GM19395 (cell line): ENCODE measurements around the gene KIRREL3.
"Not testable (repeated sequence)": the region's sequence is repeated elsewhere in the genome, so short reads cannot be mapped to it uniquely, and the experiment has no call there.

Experiments used
- ATAC-seq: cut with Tn5 transposase; IDR thresholded peaks from one replicate; pipeline ENCODE4 v1.9.1; 2021; ENCODE audit warnings: mild to moderate bottlenecking, moderate library complexity; ENCODE audit not compliant: unreplicated experiment

Gene KIRREL3

GRCh38 chr11:126396266-126396665 lies 604.3 kb downstream of the KIRREL3 start:
- ATAC-seq: not testable (repeated sequence)

DNA sequence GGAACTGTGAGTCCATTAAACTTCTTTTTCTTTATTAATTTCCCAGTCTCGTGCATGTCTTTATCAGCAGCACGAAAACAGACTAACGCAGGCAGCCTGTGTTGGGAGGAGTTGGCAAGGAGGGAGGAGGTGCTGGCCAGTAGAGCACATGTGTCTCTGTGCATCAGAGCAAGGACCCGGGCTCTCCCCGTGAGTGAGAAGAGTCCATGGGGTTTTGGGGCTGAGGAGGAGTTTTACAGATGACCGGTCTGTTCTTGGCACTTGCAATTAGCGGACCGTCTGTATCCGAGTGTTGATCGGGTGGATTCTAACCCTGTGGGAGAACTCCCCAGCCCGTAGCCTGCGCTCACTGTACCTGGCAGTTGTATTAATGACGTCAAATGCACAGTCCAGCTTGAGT lies 604.8 kb downstream of the KIRREL3 start:
- not testable (repeated sequence) for ATAC-seq

GRCh38 chr11:126394634-126395072 lies 605.9 kb downstream of the KIRREL3 start:
- ATAC-seq: not testable (repeated sequence)

DNA sequence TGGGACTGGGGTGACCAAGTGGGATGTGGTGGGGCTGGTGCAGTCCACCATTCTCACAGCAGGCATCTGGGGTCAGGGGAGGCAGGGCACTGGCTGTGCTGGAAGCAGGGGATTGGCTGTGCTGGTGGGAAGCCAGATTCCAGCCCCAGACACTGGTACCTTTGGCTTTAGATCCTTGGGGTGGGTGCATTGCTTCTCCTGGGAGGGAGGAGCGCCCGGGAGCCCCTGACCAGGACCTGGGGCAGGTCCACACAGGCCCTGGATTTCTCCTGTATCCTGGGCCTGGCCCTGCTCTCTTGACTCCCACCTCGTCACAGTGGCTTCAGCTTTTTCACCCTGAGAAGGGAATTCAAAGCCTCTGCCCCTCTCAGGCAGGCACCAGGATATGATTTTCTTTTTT lies 606.5 kb downstream of the KIRREL3 start:
- ATAC-seq: no peak

DNA sequence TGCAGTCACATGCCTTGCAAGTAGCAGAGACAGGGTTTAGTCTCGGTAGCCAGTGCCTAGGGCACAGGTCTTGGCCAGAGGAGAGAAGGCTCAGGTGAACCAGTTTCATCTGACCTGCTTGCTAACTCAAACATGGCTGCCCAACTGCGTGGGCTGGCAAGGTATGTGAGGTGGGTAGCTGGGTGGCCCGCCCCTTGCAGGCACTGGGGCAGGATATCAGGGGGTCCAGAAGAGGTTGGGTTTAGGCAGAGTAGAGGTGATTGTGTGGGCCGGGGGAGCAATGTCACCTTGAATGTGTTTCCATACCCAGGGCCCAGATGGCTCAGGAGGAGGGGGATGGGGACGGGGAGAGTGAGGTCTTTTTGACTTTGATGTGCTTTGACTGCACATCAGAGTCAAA lies 607.4 kb downstream of the KIRREL3 start:
- ATAC-seq: no peak

DNA sequence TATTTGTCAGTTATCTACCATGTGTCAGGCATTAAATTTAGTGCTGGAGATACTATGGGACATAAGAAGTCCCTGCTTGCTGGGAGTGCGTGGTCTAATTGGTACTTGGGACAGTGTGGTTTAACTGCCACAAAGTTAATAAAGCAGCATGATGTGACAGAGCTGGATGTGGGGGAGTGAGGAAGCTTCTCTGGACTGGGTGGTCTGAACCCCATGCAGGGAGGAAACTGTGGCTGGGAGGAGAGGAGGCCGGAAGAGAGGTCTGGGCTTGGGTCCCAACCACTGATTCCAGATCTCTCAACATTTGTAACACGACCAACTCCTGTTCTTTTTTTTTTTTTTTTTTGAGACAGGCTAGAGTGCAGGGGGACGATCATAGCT lies 607.9 kb downstream of the KIRREL3 start:
- ATAC-seq: peak; percentile 25

DNA sequence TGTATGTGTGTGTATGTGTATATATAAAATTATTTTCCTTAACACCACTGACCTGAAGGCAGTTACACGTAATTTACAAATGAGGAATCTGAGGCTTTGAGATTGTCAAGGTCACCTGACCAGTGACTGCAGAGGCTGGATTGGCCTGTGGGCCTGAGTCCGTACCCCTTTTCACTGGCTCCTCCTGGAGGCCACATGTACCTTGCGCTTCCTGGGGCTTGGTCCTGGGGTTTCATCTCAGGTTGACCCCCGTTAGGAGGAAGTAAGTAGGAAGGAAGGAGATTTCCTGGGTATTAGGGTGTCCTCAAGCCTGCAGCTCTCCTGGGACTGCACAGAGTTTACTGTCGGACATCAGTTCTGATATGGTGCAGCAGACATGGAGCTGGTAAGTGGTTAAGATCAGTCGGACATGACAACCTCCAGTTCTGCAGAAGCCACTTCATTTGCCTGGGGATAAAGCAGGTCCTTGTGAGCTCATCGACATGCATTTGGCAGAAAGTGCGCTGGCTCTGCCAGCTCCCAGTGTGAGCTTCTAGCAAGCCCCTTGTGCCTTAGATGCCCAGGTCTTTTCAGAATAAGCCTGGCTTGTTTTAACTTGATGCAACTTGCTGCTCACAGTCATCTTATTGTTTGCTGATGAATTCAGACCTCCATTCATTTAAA lies 608.5 kb downstream of the KIRREL3 start:
- ATAC-seq: peak; percentile 76

DNA sequence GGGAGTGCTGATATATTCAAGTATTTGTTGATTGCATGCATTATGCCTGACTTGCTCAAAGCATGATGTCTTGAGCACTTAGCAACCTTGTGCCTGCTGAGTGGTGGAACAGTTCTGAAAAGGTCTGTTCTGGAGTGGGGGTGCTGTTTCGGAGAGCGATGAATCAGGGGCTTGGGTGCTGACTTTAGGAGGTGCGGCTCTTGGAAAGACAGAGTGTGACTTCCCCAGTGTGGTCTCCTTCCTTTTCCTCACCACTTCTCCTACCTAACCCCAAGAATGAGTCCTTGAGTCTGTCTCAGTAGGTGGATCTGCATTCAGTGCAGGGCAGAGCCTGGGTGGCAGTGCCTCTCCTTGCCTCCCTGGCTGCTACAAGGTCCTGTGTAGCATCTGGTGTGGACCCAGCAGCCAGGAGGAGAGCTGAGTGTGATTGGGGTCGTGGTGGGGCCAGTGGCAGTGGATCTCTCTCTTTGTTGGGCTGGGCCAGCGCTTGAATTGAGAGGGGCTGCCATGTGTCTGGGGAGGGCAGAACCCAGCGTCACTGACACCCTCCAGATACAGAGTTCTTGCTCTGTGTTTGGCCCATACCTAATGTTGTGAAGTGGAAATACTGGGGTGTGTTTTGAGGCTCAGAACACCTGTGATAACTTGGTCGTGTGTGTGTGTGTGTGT lies 609.1 kb downstream of the KIRREL3 start:
- ATAC-seq: no peak

GRCh38 chr11:126390272-126390867 lies 610.2 kb downstream of the KIRREL3 start:
- no peak for ATAC-seq

DNA sequence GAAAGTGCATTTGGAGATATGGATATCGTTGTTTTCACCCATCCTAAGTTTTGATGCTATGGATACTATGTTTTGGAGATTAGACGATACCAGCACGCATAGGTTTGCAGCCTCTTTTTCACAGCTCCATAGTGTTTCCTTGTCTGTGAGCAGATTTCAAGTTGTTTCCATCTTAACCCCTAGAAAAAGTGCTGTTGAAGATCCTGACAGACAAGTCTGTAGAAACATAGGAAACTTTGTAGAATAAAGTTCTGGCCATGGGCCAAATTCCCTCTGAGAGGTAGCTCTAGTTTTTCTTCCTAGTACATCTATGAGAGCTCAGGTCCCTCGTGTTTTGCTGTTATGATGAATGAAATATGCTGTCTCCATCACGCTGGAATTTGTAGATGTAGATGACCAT lies 612.7 kb downstream of the KIRREL3 start:
- ATAC-seq: no peak

GRCh38 chr11:126386729-126387071 lies 613.9 kb downstream of the KIRREL3 start:
- not testable (repeated sequence) for ATAC-seq

DNA sequence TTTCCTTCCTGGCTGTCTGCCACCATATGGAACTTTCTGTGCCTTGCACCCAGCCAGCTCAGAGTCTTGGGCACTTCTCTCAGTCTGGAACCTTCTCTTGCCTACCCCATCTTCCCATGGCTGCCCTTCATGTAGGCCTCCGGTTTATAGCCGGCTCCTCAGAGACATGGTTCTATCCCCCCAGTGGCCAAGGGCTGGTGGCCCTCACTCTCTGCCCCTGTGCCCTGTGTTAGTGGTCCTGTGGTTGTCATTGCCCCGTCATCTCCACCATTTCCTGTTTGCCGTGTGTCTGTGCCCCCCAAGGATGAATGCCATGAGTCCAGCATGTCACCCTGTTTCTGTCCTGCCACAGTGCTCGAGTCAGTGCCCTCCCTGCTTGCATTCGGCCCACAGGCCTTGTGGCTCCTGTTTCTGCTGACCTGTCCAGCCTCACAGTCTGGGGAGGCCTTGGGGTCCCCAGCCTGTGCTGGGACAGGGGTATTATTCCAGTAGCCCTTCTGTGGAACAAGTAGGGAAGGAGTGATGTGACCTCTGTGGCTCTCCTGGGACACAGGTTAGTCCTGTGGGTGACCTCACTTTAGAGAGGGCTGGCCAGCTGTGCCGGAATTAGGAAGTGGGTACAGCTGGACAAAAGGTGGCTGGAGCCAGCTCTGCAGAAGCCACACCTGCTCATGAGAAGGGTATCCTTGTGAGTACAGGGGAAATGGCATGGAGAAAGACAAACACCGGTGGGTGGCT lies 614.4 kb downstream of the KIRREL3 start:
- no peak for ATAC-seq

DNA sequence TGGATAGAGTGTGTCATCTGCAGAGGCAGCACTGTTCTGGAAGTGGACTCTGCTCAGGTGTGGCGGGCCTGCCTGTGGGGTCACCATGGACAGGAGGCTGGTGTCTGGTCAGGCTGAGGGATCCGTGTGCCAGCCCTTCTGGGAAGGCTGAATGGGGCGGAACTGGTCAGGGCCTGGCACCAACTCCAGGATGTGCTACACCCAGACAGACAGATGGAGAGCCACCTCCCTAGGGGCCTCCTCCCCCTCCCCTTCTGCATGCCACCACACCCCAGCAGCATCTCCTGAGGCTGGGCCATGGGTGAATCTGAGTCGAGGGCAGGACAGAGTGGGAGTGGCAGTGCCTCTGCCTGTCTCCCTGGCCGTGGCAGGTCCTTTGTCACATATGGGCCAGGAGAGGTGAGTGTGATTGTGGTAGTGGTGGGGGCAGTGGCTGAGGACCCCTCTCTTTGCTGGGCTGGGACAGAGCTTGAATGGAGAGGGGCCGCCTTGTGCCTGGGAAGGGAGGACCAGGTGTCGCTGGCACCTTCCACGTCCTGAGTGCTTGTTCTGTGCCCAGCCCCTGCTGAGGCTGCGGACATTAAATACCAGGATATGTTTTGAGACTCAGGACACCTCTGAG lies 616.0 kb downstream of the KIRREL3 start:
- ATAC-seq: no peak

- ATAC-seq: no peak
These were observed 616.9 kb downstream of the KIRREL3 start for GRCh38 chr11:126383339-126384335.

DNA sequence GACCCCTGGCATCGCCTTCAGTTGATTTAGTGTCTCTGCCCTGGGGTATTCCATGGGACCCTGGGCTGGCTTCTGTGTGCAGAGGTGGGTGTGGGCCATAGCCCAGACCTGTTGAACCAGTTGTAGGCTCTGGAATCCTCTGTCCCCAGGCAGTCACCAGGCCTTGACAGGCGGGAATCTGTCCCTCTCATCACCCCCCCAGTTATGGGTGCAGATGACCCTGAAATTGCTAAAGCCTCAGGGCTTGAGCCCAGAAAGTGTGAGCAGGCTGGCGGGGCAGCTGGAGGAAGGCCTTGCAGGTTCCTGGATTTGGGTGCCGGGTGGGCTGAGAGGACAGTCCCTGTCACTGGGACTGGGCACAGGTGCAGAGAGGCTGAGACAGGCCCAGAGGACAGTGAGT lies 617.9 kb downstream of the KIRREL3 start:
- not testable (repeated sequence) for ATAC-seq

DNA sequence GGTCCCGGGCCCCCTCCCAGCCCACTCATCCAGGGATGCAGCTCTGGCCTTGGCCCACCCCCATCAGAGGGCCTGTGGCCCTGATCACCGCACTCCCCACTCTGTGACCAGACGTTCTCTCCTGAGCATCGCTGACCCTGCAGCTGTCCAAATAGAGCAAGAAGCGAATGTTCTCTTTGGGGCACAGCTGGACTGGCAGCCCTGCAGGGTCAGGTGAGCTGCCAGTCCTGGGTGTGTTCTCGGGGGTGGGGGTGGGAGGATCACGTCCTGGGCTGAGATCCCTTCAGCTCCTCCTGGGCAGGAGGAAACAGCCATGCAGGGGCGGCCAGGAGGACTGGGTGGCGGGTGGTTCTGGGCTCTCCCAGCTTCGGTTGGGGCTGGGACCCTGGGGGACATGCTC lies 618.6 kb downstream of the KIRREL3 start:
- not testable (repeated sequence) for ATAC-seq

GRCh38 chr11:126380909-126381308 lies 619.7 kb downstream of the KIRREL3 start:
- ATAC-seq: no peak

DNA sequence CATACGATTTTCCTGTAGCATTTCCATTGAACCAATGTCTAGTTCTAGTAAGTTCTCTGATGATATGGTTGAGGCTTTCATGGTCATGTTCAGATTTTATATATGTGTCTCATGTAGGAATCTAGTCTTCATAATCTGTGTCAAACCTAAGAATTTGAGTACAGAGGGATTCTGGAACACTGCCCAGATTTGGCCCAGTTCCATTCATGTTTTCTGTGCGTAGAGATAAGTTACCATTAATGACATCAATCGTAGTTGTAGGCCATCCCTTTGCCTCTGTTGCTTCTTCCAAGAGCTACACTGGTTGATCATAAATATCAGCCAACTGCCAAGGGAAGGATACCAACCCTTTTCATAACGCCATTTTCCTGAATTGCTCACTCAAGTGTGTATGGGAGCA lies 621.8 kb downstream of the KIRREL3 start:
- ATAC-seq: no peak

DNA sequence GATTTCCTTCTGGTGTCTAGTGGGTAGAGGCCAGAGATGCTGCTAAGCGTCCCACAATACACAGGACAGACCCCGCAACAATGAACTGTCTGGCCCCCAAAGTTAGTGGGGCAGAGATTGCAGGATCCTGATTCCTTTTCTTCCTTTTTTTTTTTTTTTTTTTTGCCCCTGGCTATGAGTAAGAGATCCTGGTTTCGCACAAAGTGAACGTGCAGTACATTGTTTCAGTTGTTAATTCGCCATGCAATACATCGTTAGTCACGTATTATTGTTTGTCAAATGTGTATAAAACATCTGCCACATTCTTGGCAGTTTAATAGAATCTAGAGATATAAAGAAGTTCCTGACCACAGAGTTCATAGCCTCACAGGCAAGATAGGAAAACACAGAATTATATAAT lies 624.8 kb downstream of the KIRREL3 start:
- no peak for ATAC-seq
